HEK293 (cell line): ENCODE measurements around the gene TBC1D14.

Source experiments
- OSR2 ChIP-seq: fragments of 450-650 bp; formaldehyde crosslinking; IDR thresholded peaks from 2 replicates; pipeline ENCODE4 v1.5.1; 2016; ENCODE audit warnings: missing biosample characterization, missing genetic modification characterization
- ZNF121 ChIP-seq: fragments of 450-650 bp; formaldehyde crosslinking; IDR thresholded peaks from 2 replicates; pipeline ENCODE4 v1.5.1; 2016; ENCODE audit warnings: missing biosample characterization, missing genetic modification characterization
- ZNF350 ChIP-seq: fragments of 450-650 bp; formaldehyde crosslinking; IDR thresholded peaks from 2 replicates; pipeline ENCODE4 v1.5.0; 2017; ENCODE audit warnings: missing biosample characterization, mild to moderate bottlenecking, missing genetic modification characterization
- ZNF423 ChIP-seq: fragments of 450-650 bp; formaldehyde crosslinking; IDR thresholded peaks from 2 replicates; pipeline ENCODE4 v1.5.1; 2016; ENCODE audit warnings: missing biosample characterization, missing genetic modification characterization
- ZNF510 ChIP-seq: fragments of 450-650 bp; formaldehyde crosslinking; IDR thresholded peaks from 2 replicates; pipeline ENCODE4 v1.5.1; 2018; ENCODE audit warnings: mild to moderate bottlenecking, missing genetic modification characterization, missing biosample characterization; ENCODE audit not compliant: insufficient replicate concordance
- ZNF843 ChIP-seq: fragments of 450-650 bp; formaldehyde crosslinking; IDR thresholded peaks from 2 replicates; pipeline ENCODE4 v1.5.1; 2016; ENCODE audit warnings: missing biosample characterization, missing genetic modification characterization
- TF ChIP-seq, protein P1 (sequence below): fragments of 450-650 bp; formaldehyde crosslinking; IDR thresholded peaks from 2 replicates; pipeline ENCODE4 v1.5.1; 2017; ENCODE audit warnings: missing biosample characterization, missing genetic modification characterization
- TF ChIP-seq, protein P2 (sequence below): fragments of 450-650 bp; formaldehyde crosslinking; IDR thresholded peaks from 2 replicates; pipeline ENCODE4 v1.5.1; 2016; ENCODE audit warnings: missing biosample characterization, missing genetic modification characterization
- TF ChIP-seq, protein P3 (sequence below): fragments of 450-650 bp; formaldehyde crosslinking; optimal IDR thresholded peaks from 2 replicates; pipeline ENCODE3; 2016; ENCODE audit warnings: missing biosample characterization, mild to moderate bottlenecking, missing genetic modification characterization
- TF ChIP-seq, protein P4 (sequence below): fragments of 450-650 bp; formaldehyde crosslinking; IDR thresholded peaks from 2 replicates; pipeline ENCODE4; 2016; ENCODE audit warnings: missing biosample characterization, missing genetic modification characterization
- TF ChIP-seq, protein P5 (sequence below): fragments of 450-650 bp; formaldehyde crosslinking; IDR thresholded peaks from 2 replicates; pipeline ENCODE4 v1.5.1; 2017; ENCODE audit warnings: missing biosample characterization, missing genetic modification characterization
- TF ChIP-seq, protein P6 (sequence below): fragments of 450-650 bp; formaldehyde crosslinking; IDR thresholded peaks from 2 replicates; pipeline ENCODE4 v1.5.1; 2016; ENCODE audit warnings: missing biosample characterization, missing genetic modification characterization

DNA sequence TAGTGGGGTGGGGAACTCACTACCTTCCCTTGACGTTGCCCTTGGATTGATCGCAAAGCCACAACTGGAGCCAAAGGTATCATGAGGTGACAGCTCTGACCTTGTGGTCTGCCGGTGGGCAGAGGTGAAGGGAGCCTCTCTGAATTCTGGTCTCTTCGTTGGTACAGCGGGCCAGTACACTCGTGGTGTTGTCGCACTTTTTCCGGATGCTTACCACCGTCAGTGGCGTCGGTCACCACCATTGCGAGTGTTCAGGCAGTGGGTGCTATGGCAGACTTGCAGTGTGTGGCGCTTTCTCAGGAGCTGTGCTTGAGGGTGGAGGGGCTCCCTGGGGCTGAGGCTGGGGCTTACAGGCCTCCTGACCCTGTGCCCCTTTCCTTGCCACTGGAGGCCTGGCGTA, 163.4 kb downstream of the TBC1D14 start:
- TF ChIP-seq, protein P1, sequence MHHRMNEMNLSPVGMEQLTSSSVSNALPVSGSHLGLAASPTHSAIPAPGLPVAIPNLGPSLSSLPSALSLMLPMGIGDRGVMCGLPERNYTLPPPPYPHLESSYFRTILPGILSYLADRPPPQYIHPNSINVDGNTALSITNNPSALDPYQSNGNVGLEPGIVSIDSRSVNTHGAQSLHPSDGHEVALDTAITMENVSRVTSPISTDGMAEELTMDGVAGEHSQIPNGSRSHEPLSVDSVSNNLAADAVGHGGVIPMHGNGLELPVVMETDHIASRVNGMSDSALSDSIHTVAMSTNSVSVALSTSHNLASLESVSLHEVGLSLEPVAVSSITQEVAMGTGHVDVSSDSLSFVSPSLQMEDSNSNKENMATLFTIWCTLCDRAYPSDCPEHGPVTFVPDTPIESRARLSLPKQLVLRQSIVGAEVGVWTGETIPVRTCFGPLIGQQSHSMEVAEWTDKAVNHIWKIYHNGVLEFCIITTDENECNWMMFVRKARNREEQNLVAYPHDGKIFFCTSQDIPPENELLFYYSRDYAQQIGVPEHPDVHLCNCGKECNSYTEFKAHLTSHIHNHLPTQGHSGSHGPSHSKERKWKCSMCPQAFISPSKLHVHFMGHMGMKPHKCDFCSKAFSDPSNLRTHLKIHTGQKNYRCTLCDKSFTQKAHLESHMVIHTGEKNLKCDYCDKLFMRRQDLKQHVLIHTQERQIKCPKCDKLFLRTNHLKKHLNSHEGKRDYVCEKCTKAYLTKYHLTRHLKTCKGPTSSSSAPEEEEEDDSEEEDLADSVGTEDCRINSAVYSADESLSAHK, result no peak
- TF ChIP-seq ZNF843 (tag by site-specific recombination) (no peak), ZNF350 (tag by site-specific recombination) (no peak), ZNF423 (tag by site-specific recombination) (no peak), OSR2 (tag by site-specific recombination) (no peak), ZNF510 (tag by site-specific recombination) (no peak), ZNF121 (tag by site-specific recombination) (no peak)
- TF ChIP-seq, protein P2, sequence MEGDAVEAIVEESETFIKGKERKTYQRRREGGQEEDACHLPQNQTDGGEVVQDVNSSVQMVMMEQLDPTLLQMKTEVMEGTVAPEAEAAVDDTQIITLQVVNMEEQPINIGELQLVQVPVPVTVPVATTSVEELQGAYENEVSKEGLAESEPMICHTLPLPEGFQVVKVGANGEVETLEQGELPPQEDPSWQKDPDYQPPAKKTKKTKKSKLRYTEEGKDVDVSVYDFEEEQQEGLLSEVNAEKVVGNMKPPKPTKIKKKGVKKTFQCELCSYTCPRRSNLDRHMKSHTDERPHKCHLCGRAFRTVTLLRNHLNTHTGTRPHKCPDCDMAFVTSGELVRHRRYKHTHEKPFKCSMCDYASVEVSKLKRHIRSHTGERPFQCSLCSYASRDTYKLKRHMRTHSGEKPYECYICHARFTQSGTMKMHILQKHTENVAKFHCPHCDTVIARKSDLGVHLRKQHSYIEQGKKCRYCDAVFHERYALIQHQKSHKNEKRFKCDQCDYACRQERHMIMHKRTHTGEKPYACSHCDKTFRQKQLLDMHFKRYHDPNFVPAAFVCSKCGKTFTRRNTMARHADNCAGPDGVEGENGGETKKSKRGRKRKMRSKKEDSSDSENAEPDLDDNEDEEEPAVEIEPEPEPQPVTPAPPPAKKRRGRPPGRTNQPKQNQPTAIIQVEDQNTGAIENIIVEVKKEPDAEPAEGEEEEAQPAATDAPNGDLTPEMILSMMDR (tag by site-specific recombination), result no peak
- TF ChIP-seq, protein P3, sequence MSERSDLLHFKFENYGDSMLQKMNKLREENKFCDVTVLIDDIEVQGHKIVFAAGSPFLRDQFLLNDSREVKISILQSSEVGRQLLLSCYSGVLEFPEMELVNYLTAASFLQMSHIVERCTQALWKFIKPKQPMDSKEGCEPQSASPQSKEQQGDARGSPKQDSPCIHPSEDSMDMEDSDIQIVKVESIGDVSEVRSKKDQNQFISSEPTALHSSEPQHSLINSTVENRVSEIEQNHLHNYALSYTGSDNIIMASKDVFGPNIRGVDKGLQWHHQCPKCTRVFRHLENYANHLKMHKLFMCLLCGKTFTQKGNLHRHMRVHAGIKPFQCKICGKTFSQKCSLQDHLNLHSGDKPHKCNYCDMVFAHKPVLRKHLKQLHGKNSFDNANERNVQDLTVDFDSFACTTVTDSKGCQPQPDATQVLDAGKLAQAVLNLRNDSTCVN, result no peak
- TF ChIP-seq, protein P4, sequence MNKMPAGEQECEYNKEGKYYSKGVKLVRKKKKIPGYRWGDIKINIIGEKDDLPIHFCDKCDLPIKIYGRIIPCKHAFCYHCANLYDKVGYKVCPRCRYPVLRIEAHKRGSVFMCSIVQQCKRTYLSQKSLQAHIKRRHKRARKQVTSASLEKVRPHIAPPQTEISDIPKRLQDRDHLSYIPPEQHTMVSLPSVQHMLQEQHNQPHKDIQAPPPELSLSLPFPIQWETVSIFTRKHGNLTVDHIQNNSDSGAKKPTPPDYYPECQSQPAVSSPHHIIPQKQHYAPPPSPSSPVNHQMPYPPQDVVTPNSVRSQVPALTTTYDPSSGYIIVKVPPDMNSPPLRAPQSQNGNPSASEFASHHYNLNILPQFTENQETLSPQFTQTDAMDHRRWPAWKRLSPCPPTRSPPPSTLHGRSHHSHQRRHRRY (tag by site-specific recombination), result no peak
- TF ChIP-seq, protein P5, sequence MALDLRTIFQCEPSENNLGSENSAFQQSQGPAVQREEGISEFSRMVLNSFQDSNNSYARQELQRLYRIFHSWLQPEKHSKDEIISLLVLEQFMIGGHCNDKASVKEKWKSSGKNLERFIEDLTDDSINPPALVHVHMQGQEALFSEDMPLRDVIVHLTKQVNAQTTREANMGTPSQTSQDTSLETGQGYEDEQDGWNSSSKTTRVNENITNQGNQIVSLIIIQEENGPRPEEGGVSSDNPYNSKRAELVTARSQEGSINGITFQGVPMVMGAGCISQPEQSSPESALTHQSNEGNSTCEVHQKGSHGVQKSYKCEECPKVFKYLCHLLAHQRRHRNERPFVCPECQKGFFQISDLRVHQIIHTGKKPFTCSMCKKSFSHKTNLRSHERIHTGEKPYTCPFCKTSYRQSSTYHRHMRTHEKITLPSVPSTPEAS (tag by site-specific recombination), result no peak
- TF ChIP-seq, protein P6, sequence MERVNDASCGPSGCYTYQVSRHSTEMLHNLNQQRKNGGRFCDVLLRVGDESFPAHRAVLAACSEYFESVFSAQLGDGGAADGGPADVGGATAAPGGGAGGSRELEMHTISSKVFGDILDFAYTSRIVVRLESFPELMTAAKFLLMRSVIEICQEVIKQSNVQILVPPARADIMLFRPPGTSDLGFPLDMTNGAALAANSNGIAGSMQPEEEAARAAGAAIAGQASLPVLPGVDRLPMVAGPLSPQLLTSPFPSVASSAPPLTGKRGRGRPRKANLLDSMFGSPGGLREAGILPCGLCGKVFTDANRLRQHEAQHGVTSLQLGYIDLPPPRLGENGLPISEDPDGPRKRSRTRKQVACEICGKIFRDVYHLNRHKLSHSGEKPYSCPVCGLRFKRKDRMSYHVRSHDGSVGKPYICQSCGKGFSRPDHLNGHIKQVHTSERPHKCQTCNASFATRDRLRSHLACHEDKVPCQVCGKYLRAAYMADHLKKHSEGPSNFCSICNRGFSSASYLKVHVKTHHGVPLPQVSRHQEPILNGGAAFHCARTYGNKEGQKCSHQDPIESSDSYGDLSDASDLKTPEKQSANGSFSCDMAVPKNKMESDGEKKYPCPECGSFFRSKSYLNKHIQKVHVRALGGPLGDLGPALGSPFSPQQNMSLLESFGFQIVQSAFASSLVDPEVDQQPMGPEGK (tag by site-specific recombination), result no peak
